Measurements from ENCODE around the gene SAP30L.

SAP30L gene

GRCh38 chr5:154465169-154465568 lies 19.4 kb downstream of the SAP30L start:
- DNase-seq (ENCODE audit: low spot score): peak; percentile 34

DNA sequence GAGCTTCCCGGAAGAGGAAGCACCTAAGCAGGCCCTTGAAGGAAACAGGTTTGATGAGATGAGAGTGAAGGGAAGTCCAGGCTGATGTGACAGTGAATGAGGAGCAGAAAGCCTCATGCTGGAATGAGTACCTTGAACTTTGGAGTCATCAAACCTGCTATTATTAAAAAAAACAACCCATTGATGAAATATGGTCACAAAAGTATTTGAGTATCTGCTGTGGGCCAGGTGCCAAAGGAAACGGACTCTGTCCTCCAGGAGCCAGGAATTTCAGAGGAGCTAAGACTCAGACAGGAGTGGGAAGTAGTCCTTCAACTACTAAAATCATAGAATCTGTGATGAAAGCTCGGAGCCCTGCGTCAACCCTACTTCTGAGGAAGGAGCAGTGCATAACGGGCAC lies 20.4 kb downstream of the SAP30L start:
- no peak for DNase-seq (ENCODE audit: low spot score)

DNA sequence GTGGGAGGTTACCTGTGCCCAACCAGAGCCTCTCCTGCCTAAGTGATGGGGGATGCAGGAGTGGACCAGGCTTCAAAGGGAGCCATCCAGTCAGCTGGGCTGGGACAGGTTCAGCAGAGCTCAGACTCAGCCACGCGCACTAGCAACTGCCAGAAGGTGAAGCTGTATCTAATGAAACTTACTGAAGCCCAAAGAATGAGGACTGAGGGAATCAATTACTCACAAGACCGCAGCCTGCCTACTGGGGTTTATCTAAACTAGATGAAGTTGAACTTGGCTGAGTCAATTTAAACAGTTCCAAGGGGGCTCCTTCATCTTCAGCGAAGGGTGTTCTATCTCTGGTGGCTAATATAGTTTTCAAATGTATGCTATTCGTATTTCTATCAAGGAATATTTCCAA lies 20.9 kb downstream of the SAP30L start:
- no peak for DNase-seq (ENCODE audit: low spot score)

GRCh38 chr5:154467655-154468354 lies 22.0 kb downstream of the SAP30L start:
- peak; percentile 92 for DNase-seq (ENCODE audit: low spot score)

DNA sequence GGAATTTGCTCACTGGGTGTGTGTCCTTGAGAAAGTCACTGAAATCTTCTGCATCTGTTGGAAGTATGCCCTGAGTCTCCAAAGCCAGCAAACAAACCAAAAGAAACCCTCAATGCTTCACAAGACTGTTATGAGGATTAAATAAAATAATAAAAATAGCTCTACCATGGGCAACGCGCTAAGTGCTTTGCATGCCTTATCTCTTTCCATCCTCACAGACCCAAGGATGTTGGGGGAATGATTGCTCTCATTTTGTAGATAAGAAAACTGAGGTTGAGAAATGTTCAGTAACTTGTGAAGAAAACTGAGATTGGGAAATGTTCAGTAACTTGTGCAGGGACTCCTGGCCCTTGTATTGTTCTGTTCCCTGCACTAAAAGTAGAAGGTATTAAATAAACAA lies 24.3 kb downstream of the SAP30L start:
- DNase-seq (ENCODE audit: low spot score): no peak

DNA sequence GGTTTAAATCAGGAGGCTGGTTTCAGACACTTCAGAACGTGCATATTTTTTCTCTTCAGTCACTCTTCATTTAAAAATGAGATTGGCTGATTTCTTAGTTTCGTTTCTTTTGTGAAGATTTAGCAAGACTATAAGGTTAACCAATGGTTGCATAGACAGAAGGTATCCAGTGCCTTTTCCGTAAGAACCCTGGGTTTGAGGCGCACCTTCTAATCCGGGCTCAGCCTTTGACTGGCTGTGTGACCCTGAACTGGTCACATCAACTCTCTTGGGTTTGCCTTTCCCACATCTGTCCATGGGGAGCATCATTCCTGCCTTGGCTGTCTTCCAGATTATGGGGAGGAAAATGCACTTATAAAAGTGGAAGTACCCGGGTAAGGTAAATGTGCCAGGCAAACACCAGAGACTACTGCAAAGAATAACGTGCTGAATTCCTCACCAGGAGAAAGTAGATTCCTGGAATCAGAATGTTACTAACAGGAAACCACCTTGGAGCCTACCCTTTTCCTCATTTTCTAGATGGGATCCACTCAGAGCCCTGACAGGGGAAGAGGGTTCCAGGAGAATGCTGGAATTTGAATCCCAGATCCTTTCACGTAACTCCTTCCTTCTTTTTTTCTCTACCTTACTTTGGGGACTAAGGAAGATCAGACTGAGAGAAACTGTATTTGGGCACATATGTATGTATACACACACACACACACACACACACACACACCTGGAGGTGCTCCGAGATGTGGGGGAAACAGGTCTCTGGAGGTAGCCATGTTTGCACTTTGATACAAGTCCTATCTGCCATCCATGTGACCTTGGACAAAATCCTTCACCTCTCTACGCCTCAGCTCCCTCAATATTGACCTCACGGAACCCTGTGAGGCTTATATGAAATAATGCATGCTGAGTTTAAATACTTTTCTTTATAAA lies 25.4 kb downstream of the SAP30L start:
- DNase-seq (ENCODE audit: low spot score): no peak

DNA sequence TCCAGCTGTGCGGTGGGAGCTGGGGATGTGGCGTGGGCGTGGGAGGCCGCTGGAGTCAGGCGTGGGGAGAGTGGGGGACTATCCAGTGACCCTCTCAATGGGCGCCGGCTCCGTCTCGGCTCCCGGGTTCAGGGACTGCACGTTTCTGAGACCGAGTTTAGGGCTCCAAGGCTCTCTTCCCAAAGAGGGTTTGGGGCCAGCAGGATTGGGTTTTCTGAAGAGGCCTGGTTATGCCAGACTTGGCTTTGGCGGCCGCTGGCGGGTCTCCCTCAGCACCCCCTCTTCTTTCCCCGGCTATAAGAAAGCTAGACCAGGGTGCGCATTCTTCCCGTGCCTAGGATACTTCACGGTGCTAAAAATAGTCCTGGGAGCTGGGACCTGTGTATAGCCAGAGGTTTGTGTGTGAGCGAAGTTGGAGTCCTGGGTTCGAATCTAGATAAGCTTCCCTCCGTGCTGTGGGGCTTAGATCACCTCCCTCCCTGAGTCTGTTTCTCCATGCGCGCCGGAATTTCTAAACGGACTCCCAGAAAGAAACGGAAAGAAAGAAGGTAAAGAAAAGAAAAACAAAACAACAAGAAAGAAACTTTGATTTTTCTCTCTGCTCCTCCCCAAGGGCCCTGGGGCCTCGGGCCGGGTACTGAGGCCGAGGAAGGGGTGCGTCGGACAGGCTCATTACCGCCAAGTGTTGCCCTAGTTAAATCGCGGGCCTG lies 27.2 kb downstream of the SAP30L start:
- DNase-seq (ENCODE audit: low spot score): no peak

DNA sequence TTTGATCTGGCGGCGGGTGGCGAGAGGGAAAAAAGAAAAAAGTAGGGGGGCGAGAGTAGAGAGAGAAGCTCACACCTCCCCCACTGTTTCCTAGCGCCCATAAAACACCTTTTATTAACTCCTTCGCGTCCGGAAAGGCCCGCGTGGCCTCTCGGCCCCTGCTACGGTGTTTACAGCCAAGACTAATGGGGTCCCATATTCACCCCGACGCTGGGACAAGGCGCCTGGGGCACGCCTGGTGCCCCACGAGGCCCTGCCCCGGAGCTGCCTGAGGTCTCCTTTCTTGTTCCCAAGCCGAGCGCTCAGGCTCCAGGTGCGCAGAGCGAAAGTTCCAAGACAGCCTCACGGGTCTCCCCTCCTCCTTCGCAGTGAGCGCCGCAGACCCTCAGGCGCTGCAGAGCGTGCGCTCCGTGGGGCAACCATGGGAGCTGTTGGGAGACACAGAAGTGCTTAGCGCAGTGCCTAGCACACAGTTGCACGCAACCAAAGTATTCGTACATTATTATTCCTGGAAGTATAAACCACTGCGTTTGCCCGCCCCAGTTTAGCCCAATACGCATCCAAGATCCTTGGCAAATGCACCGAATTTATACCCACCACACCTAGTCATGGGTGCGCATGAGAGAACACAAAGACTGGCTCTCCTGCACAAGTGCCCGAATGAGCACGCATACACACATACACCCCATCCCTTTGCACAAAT lies 27.9 kb downstream of the SAP30L start:
- DNase-seq (ENCODE audit: low spot score): no peak

DNA sequence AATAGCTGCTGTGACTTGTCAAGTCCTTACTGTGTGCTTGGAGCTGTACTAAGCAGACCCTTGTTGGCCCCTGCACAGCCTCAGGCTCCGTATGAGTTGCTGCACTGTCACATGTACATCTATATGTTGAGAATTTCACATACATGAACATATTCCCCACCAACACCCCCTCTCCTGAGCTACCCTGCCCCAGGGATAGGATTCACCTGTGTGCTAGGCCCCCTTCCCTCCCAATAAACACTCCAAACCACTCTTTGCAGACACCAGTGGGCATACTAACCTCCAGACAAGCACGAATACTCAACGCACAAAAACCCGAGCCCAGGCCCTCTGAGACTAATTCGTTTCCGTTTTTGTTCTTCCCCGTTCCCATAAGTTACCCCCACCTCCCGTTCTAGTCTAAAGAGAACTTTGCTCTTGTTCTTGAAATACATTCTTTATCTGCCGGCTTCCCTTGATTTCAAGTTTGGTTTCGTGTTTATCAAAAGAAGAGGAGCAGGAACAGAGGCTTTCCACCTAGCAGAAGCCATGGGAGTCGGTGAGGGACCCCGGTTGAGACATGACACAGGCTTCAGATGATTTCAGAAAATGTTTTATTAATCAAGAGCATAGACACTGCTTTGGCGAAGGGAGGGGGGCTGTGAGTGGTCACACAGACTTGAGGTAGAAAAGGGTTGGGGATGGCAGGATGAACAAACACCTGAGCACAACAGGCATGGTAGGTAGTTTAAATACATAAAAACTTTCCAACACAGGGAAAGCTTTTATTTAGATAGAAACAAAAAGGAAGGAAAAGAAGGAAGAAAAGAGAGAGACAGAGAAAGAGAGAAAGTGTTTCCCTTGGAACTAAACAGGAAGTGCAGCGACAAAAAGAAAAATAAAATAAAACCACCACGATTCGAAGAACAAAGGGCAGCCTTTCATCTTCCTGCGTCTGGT lies 28.9 kb downstream of the SAP30L start:
- no peak for DNase-seq (ENCODE audit: low spot score)

GRCh38 chr5:154475591-154476353 lies 30.0 kb downstream of the SAP30L start:
- no peak for DNase-seq (ENCODE audit: low spot score)

- no peak for DNase-seq (ENCODE audit: low spot score)
Observed at GRCh38 chr5:154476354-154477205, 30.8 kb downstream of the SAP30L start.

- peak; percentile 75 for DNase-seq (ENCODE audit: low spot score)
Observed at GRCh38 chr5:154477382-154478223, 31.8 kb downstream of the SAP30L start.

DNA sequence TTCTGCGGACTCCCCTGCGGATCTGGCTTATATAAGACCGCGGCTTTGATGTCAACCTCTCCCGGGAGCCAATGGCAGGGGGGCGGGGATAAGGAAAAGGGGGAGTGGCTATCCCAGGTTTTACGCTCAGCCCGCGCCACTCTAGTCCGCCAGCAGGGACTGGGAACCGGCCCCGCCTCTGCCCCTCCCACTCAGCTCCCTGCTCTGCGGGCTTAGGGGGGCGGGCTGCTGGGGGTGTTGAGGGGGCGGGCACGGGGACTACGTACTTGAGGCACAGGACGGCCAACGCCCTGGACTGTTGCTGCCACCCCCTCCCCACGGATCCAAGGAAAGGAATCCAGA lies 32.4 kb downstream of the SAP30L start, which contains the start of gene HAND1:
HAND1 (minus strand) TSS at position 4 of the 342 bp plus-strand sequence. CDS start 219 bp downstream, outside the sequence.
- DNase-seq (ENCODE audit: low spot score): peak; percentile 78

DNA sequence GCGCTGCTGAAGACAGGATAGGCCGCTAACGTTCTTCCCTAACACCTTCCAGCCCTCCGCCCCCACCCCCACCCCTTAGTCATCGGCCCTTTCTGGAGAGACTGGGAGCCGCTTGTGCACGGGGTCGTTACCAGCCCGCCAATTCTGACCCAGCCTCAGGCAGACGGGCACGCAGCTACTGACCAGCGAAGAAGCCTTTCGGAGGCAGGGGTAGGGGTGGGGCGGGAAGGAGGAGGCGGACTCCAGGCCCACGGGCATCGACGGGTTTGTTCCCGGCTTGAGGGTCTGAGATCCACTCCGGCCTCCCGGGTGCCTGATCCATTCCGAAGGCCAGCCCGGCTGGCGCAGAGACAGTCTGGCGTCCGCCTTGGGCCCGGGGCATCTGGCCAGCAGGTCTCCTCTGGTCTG lies 33.0 kb downstream of the SAP30L start:
- no peak for DNase-seq (ENCODE audit: low spot score)

DNA sequence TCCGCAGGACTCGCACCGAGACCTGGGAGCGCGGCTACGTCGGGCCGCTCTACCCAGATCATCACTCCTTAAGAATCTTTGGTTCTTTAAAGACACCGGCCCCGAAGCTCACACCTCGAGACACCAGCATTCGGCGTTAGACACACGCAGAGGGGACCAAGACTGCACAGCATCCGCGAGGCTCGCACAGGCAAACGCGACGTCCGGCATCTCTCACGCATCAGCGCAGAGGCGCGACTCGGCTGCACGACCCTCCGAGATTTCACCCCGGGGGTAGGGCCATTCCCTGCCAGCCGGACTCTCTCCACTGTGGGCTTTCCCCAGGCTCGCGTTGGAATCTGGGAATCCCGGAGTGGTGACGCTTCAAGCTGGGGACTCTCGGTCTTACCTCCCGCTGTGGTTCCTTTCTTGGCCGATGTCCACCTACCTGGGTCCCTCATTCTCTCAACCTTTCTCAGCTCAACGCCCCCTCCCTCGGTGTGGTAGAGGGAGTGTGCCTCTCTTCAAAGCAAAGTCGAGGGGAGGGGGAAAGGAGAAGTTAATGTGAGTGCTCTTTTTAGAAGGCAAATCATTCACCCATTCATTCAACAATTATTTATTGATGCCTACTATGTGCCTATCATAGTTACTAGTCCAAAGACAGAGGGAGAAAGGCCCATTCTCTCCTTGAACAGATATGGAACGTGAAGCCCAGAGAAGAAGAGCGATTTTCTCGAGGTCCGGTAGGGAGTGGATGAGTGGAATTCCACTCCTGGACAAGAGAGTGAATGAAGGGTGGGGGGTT lies 33.6 kb downstream of the SAP30L start:
- no peak for DNase-seq (ENCODE audit: low spot score)

DNA sequence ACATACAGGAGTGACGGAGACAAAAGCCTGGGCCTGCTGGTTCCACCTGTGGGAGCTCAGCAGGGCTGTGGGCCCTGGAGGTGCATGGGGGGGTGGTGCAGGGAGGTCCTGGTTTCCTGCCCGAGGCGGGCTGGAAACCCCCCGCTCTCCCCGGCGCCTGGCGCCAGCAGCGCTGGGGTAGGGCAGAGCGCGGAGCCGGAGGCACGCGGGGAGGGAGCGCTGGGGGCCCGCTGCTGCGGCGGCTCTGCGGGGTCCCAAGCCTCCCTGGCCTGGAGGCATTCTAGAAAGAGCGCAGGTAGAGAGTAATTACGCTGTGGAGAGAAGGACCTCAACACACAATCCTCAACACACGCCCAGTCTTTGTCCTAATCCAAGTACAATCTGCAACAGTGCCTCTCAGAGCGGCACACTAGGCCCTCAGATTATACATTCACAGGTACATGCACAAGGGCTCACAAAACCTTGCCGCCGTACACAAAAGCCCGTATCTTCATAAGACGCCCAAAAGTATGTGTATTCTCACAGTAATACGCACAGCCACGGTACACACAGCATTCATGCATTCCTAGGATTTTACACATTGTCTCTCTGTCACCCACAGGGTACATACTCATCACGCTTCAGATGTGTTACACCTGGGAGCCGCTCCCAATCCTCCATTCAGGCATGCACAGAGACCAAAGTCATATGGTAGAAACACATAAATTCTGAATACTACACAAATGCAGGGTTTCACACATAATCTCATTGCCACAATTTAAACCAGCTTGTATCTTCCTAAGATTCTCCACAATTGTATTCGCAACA lies 34.4 kb downstream of the SAP30L start:
- DNase-seq (ENCODE audit: low spot score): no peak

- DNase-seq (ENCODE audit: low spot score): no peak
Observed at GRCh38 chr5:154480847-154481246, 35.0 kb downstream of the SAP30L start.

Data from AG20443 (cell line).